HG03575 (cell line): ENCODE measurements around the gene ELL3.
"Not testable (repeated sequence)": the region's sequence is repeated elsewhere in the genome, so short reads cannot be mapped to it uniquely, and the experiment has no call there.

ENCODE experiments used
- ATAC-seq: cut with Tn5 transposase; IDR thresholded peaks from one replicate; pipeline ENCODE4 v1.9.1; 2021; ENCODE audit not compliant: unreplicated experiment, insufficient number of reproducible peaks, low FRiP score; ENCODE audit errors: extremely low read depth

ELL3 gene

DNA sequence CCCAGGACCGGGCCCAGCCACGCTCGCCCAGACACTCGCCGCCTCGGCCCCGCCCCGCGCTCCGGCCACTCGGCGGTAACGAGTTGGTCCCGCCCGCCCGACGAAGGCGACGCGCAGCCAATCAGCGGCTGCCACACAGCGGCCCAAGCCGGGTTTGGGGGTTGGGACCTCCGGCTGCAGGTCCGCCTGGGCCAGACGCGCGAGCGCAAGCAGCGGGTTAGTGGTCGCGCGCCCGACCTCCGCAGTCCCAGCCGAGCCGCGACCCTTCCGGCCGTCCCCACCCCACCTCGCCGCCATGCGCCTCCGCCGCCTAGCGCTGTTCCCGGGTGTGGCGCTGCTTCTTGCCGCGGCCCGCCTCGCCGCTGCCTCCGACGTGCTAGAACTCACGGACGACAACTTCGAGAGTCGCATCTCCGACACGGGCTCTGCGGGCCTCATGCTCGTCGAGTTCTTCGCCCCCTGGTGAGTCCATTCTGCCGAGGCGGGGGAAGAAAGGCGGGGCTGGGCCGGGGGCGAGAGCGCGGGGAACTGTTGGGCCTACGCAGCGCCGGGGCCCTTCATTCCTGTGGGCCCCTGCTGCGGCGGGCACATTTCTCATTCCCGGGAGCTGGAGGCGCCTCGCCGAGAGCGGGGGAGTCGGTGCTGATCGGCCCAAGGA, 30.4 kb downstream of the ELL3 start, which contains the start of gene PDIA3:
Gene PDIA3, plus strand, starts transcription at position 194 of the 658 bp plus-strand sequence. Its CDS starts 102 bp downstream, at position 296.
- ATAC-seq, result not testable (repeated sequence)

DNA sequence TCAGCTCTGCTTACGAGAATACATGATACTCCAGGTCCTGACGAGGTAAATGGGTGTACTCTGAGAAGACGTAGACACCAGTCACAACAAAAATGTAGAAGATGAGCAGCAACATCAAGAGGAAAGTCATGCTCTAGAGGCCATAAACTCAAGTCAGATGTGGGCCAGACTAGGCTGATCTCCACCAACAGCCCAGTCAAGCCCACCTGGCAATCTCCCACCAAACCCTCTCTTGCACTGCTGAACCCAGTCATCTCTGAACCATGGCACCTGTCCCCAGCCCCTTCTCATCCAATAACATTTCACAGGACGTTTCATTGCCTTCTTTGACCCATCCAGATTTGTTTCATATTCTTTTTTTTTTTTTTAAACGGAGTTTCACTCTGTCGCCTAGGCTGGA, 41.4 kb downstream of the ELL3 start:
- ATAC-seq, result no peak

GRCh38 chr15:43728053-43728725, 48.6 kb downstream of the ELL3 start:
- ATAC-seq, result not testable (repeated sequence)

DNA sequence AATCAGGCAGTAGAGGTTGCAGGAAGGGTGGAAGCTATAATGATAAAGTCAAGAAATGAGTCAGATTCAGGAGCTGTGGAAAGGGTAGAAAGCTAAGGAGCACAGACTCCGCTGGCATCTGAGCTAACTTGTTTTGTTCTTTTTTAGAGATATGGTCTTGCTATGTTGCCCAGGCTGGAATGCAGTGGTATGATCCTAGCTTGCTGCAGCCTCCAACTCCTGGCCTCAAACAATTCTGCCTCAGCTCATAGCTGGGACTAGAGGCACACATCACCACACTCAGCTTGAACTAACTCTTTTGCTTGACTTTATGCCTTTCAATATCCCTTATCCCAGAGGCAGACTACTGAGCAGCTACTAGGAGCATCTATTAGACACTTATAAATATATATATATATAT, 50.5 kb downstream of the ELL3 start:
- not testable (repeated sequence) for ATAC-seq

DNA sequence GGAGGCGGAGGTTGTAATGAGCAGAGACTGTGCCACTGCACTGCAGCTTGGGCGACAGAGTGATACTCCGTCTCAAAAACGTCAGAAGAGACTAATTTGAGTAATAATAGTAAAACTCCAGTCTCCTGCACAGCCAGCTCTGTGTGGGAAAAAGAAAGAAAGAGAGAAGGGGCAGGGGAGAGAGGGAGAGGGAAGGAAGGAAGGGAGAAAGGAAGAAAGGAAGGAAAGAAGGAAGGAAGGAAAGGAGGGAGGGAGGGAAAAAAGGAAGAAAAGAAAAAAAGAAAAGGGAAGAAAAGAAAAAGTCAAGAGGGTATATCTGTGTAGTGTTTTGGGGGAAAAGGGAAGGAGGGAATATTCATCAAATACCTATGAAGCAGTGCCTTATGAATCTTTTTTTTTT, 53.6 kb downstream of the ELL3 start:
- ATAC-seq, result no peak
